Measurements from ENCODE around the gene CNTN1.

- TF ChIP-seq EZH2 (conservative IDR thresholded peaks at IDR 0.05; ENCODE audit: low read depth, low read length) (no peak), NFYB (CRISPR knock-in tag; IDR thresholded peaks at IDR 0.05) (no peak), KDM1A (CRISPR knock-in tag; IDR thresholded peaks at IDR 0.05) (no peak), DPF2 (CRISPR knock-in tag; IDR thresholded peaks at IDR 0.05; ENCODE audit: borderline replicate concordance, low read depth) (no peak), CTCF (CRISPR knock-in tag; IDR thresholded peaks at IDR 0.05) (peak; percentile 47)
These were observed 254.5 kb downstream of the CNTN1 start for GRCh38 chr12:40946612-40947194.

All from HepG2 (cell line).